GM23338 (cell line): ENCODE results near the gene SNHG17. TPM values are rescaled to one million over a fixed set of nuclear protein-coding genes. Genes with fewer than 3 reads are reported as not detected.
A peak's percentile ranks its signal among the peaks of the same experiment; 100 is the strongest.

Source experiments
- ATAC-seq: fragments of 200-7000 bp; cut with Tn5 transposase; 3 replicates; pipeline ENCODE4 v1.9.1; 2020
- DNase-seq: peaks from one replicate; pipeline ENCODE4 v3.0.0-alpha.2; 2015; ENCODE audit warnings: low spot score
- H2AFZ ChIP-seq: fragments of 200-600 bp; sonication (generic); 2 replicates; pipeline ENCODE4 v1.8.0; 2016; ENCODE audit warnings: antibody characterized with exemption, mild to moderate bottlenecking, moderate library complexity
- H3F3A ChIP-seq: fragments of 200-600 bp; sonication (generic); replicated peaks from 2 replicates; pipeline ENCODE4 v1.8.0; 2017; ENCODE audit warnings: antibody characterized with exemption, mixed run types, low read depth
- H3K27ac ChIP-seq: fragments of 200-600 bp; sonication (generic); 2 replicates; pipeline ENCODE4 v1.6.1; 2016; ENCODE audit warnings: low read depth
- H3K27me3 ChIP-seq: fragments of 200-600 bp; sonication (generic); 2 replicates; pipeline ENCODE4 v1.8.0; 2016; ENCODE audit warnings: mild to moderate bottlenecking, mixed run types, moderate library complexity; ENCODE audit not compliant: insufficient read depth
- H3K36me3 ChIP-seq: fragments of 200-600 bp; sonication (generic); 2 replicates; pipeline ENCODE4 v1.8.0; 2016; ENCODE audit warnings: mild to moderate bottlenecking; ENCODE audit not compliant: insufficient read depth
- H3K4me1 ChIP-seq: fragments of 200-600 bp; sonication (generic); 2 replicates; pipeline ENCODE4 v1.8.0; 2016; ENCODE audit warnings: mild to moderate bottlenecking, moderate library complexity; ENCODE audit not compliant: insufficient read depth
- H3K4me2 ChIP-seq: fragments of 200-600 bp; sonication (generic); 2 replicates; pipeline ENCODE4 v1.7.1; 2017; ENCODE audit warnings: mixed run types
- H3K4me3 ChIP-seq: fragments of 200-600 bp; sonication (generic); 2 replicates; pipeline ENCODE4 v1.6.1; 2016; ENCODE audit warnings: mixed run types
- H3K79me2 ChIP-seq: fragments of 200-600 bp; sonication (generic); replicated peaks from 2 replicates; pipeline ENCODE4 v1.8.0; 2017; ENCODE audit warnings: mild to moderate bottlenecking; ENCODE audit not compliant: insufficient read depth
- H3K9me2 ChIP-seq: fragments of 200-600 bp; sonication (generic); 2 replicates; pipeline ENCODE4 v1.8.0; 2017; ENCODE audit not compliant: insufficient read depth
- H4K20me1 ChIP-seq: fragments of 200-600 bp; sonication (generic); replicated peaks from 2 replicates; pipeline ENCODE4 v1.8.0; 2017; ENCODE audit warnings: mild to moderate bottlenecking; ENCODE audit not compliant: insufficient read depth
- H3K27ac Mint-ChIP-seq: 2 replicates; pipeline ENCODE4 v1.8.0; 2020; ENCODE audit warnings: inconsistent platforms, mild to moderate bottlenecking, moderate library complexity, mixed read lengths
- H3K27me3 Mint-ChIP-seq: 3 replicates; pipeline ENCODE4 v1.8.0; 2022; ENCODE audit warnings: low read depth, mild to moderate bottlenecking, moderate library complexity, mixed read lengths, inconsistent platforms; ENCODE audit not compliant: insufficient read depth, poor library complexity
- H3K36me3 Mint-ChIP-seq: 3 replicates; pipeline ENCODE4 v1.8.0; 2021; ENCODE audit warnings: low read depth, mild to moderate bottlenecking, inconsistent platforms, moderate library complexity, mixed read lengths
- H3K4me1 Mint-ChIP-seq: 3 replicates; pipeline ENCODE4 v1.8.0; 2020; ENCODE audit warnings: mild to moderate bottlenecking, inconsistent platforms, mixed read lengths
- H3K4me3 Mint-ChIP-seq: 3 replicates; pipeline ENCODE4 v1.8.0; 2021; ENCODE audit warnings: moderate library complexity, mild to moderate bottlenecking, inconsistent platforms, mixed read lengths
- H3K9me3 Mint-ChIP-seq: 3 replicates; pipeline ENCODE4 v1.8.0; 2020; ENCODE audit warnings: moderate library complexity, mild to moderate bottlenecking, inconsistent platforms, mixed read lengths
- CTCF ChIP-seq, 2 experiments: fragments of 200-600 bp in 1 of 2; sonication (generic) in 1 of 2; conservative IDR thresholded peaks; 2 replicates each; pipeline versions ENCODE4 v1.5.1 to v1.6.1; 2016 to 2017; ENCODE audit warnings: antibody characterized with exemption in 2 of 2, low read depth in 2 of 2, mild to moderate bottlenecking in 2 of 2, moderate library complexity in 1 of 2
- EZH2 ChIP-seq: fragments of 200-600 bp; sonication (generic); IDR thresholded peaks from one replicate; pipeline ENCODE4 v1.8.0; 2017; ENCODE audit warnings: antibody characterized with exemption, mild to moderate bottlenecking, low read depth; ENCODE audit not compliant: unreplicated experiment
- JUNB ChIP-seq: IDR thresholded peaks from one replicate; pipeline ENCODE4 v1.6.1; 2016; ENCODE audit warnings: antibody characterized with exemption; ENCODE audit not compliant: unreplicated experiment
- POLR2AphosphoS5 ChIP-seq: IDR thresholded peaks from 2 replicates; pipeline ENCODE4 v1.6.1; 2016; ENCODE audit warnings: antibody characterized with exemption, low read depth
- STAT1 ChIP-seq: IDR thresholded peaks from one replicate; pipeline ENCODE4 v1.6.1; 2016; ENCODE audit warnings: antibody characterized with exemption; ENCODE audit not compliant: unreplicated experiment
- ZNF331 ChIP-seq: fragments of 250-450 bp; sonication (Bioruptor Pico); IDR thresholded peaks from 2 replicates; pipeline ENCODE4 v1.5.0; 2020; ENCODE audit warnings: low read depth, mild to moderate bottlenecking, moderate library complexity
- ZNF462 ChIP-seq: fragments of 250-450 bp; sonication (Bioruptor Pico); IDR thresholded peaks from 2 replicates; pipeline ENCODE4 v1.5.0; 2020; ENCODE audit warnings: mild to moderate bottlenecking, moderate library complexity
- polyA plus RNA-seq: library from polyadenylated mRNA; unstranded; fragments of >200 nt; fragmentation: Nextera tagmentation; extraction: Ambion mirVana; gene quantifications from 2 replicates; pipeline ENCODE4 v1.2.1, GENCODE V29; 2016
- total RNA-seq: library from RNA; depleted of rRNA; stranded (reverse); fragments of >200 nt; shearing (Covaris generic); gene quantifications from 2 replicates; pipeline ENCODE4 v1.2.3, GENCODE V29; 2014

The SNHG17 gene
- total and polyA plus RNA-seq, 2 experiments from 2014 or later: 25.4 to 76.1 TPM

GRCh38 chr20:38395165-38395564, 40.0 kb downstream of the SNHG17 start (continued):
- TF ChIP-seq CTCF (conservative IDR thresholded peaks at IDR 0.05; ENCODE audit: low read depth in 2 of 2): no peak
- TF ChIP-seq ZNF462 (CRISPR knock-in tag): no peak
- TF ChIP-seq POLR2AphosphoS5: no peak
- TF ChIP-seq JUNB: no peak
- no peak for TF ChIP-seq ZNF331

GRCh38 chr20:38393259-38393658, 41.9 kb downstream of the SNHG17 start:
- H3K27me3 ChIP-seq: no peaks in the 10 kb centered on the region
- ATAC-seq (no peak), DNase-seq (no peak)
- Mint-ChIP-seq H3K36me3 (no peaks in the 10 kb centered on the region), H3K4me3 (no peak overlapping the region), H3K27ac (no peak overlapping the region), H3K4me1 (no peaks in the 10 kb centered on the region), H3K27me3 (peaks cover 1% of the 10 kb centered on the region), H3K9me3 (no peaks in the 10 kb centered on the region)
- H3K4me2 ChIP-seq: no peak overlapping the region
- no peak overlapping the region for H3K4me3 ChIP-seq
- H3K36me3 ChIP-seq: no peaks in the 10 kb centered on the region
- 0 out of 2 replicates have a peak, but pooled peaks cover 4% of the 10 kb centered on the region for H3K9me2 ChIP-seq
- H3F3A ChIP-seq: no peaks in the 10 kb centered on the region
- H3K27ac ChIP-seq: no peak overlapping the region
- H2AFZ ChIP-seq: peak overlapping the region; percentile 38; the same call in 1 of the 2 replicates
- no peaks in the 10 kb centered on the region for H3K4me1 ChIP-seq
- H3K79me2 ChIP-seq: no peaks in the 10 kb centered on the region
- H4K20me1 ChIP-seq: no peaks in the 10 kb centered on the region
- TF ChIP-seq JUNB (no peak), ZNF462 (CRISPR knock-in tag) (no peak), EZH2 (no peak), STAT1 (no peak)
